ENCODE data around the gene SLC1A7.

DNA sequence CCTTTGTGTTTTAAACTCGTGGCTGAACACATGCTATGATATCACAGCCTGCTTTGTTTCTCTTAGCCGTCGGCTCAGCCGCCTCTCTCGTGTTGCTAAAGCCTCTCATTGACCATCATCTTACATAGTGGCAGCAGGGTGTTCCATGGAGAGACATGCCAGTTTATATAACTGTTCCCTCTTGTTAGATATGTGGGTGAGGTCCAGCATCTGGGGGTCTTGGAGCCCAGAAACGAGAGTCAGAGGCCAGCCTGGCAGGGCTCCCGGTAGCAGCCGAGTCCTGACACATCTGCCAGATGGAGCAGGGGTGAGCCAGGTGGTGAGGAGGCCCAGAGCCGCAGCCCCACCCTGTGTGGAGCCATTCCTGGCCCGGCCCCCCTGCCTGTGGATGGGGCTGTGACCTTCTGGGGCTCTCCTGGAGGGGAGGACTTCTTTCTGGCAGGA lies 68.5 kb downstream of the SLC1A7 start:
- TF ChIP-seq, protein P1, sequence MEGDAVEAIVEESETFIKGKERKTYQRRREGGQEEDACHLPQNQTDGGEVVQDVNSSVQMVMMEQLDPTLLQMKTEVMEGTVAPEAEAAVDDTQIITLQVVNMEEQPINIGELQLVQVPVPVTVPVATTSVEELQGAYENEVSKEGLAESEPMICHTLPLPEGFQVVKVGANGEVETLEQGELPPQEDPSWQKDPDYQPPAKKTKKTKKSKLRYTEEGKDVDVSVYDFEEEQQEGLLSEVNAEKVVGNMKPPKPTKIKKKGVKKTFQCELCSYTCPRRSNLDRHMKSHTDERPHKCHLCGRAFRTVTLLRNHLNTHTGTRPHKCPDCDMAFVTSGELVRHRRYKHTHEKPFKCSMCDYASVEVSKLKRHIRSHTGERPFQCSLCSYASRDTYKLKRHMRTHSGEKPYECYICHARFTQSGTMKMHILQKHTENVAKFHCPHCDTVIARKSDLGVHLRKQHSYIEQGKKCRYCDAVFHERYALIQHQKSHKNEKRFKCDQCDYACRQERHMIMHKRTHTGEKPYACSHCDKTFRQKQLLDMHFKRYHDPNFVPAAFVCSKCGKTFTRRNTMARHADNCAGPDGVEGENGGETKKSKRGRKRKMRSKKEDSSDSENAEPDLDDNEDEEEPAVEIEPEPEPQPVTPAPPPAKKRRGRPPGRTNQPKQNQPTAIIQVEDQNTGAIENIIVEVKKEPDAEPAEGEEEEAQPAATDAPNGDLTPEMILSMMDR (IDR thresholded peaks at IDR 0.05; ENCODE audit: low read depth, low read length, missing input control): no peak
- TF ChIP-seq EGR1 (IDR thresholded peaks at IDR 0.05; ENCODE audit: low read depth in 2 of 2) (no peak), YY1 (IDR thresholded peaks at IDR 0.05) (no peak)
- TF ChIP-seq, protein P2, sequence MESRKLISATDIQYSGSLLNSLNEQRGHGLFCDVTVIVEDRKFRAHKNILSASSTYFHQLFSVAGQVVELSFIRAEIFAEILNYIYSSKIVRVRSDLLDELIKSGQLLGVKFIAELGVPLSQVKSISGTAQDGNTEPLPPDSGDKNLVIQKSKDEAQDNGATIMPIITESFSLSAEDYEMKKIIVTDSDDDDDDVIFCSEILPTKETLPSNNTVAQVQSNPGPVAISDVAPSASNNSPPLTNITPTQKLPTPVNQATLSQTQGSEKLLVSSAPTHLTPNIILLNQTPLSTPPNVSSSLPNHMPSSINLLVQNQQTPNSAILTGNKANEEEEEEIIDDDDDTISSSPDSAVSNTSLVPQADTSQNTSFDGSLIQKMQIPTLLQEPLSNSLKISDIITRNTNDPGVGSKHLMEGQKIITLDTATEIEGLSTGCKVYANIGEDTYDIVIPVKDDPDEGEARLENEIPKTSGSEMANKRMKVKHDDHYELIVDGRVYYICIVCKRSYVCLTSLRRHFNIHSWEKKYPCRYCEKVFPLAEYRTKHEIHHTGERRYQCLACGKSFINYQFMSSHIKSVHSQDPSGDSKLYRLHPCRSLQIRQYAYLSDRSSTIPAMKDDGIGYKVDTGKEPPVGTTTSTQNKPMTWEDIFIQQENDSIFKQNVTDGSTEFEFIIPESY (IDR thresholded peaks at IDR 0.05): no peak
